Karpas-422 (cell line): ENCODE measurements around the gene CDKN1B. TPM values are rescaled to one million over a fixed set of nuclear protein-coding genes. Genes with fewer than 3 reads are reported as not detected.

Source experiments
- DNase-seq: peaks from one replicate; pipeline ENCODE4 v3.0.0-alpha.2; 2015
- H2AFZ ChIP-seq: fragments of 200-600 bp; sonication (generic); 2 replicates; pipeline ENCODE4 v1.6.1; 2014; ENCODE audit warnings: antibody characterized with exemption, low read length, mixed read lengths
- H3K27ac ChIP-seq: fragments of 200-600 bp; sonication (generic); 2 replicates; pipeline ENCODE4 v1.5.1; 2014; ENCODE audit warnings: mild to moderate bottlenecking, low read length, moderate library complexity
- H3K27me3 ChIP-seq: fragments of 200-600 bp; sonication (generic); 2 replicates; pipeline ENCODE4 v1.6.1; 2014; ENCODE audit warnings: low read length, mixed read lengths
- H3K36me3 ChIP-seq: fragments of 200-600 bp; sonication (generic); 2 replicates; pipeline ENCODE4 v1.6.1; 2014; ENCODE audit warnings: low read length, mixed read lengths; ENCODE audit not compliant: insufficient read depth
- H3K4me1 ChIP-seq: fragments of 200-600 bp; sonication (generic); 2 replicates; pipeline ENCODE4 v1.6.1; 2014; ENCODE audit warnings: mild to moderate bottlenecking, low read length, mixed read lengths
- H3K4me2 ChIP-seq: fragments of 200-600 bp; sonication (generic); 2 replicates; pipeline ENCODE4 v1.6.1; 2014; ENCODE audit warnings: low read length, low read depth, mild to moderate bottlenecking; ENCODE audit not compliant: poor library complexity, severe bottlenecking
- H3K4me3 ChIP-seq: fragments of 200-600 bp; sonication (generic); 2 replicates; pipeline ENCODE4 v1.5.1; 2014; ENCODE audit warnings: mild to moderate bottlenecking, antibody characterized with exemption, low read length, mixed read lengths
- H3K79me2 ChIP-seq: fragments of 200-600 bp; sonication (generic); 2 replicates; pipeline ENCODE4 v1.6.1; 2014; ENCODE audit warnings: mild to moderate bottlenecking, low read length, mixed read lengths
- H3K9ac ChIP-seq: fragments of 200-600 bp; sonication (generic); 2 replicates; pipeline ENCODE4 v1.6.0; 2014; ENCODE audit warnings: low read length
- H3K9me2 ChIP-seq: fragments of 200-600 bp; sonication (generic), shearing (Covaris generic); replicated peaks from 2 replicates; pipeline ENCODE4 v1.6.0; 2014; ENCODE audit warnings: mild to moderate bottlenecking, low read length, moderate library complexity; ENCODE audit not compliant: insufficient read depth
- H3K9me3 ChIP-seq: fragments of 300-700, 200-600 bp; sonication (generic); 2 replicates; pipeline ENCODE4 v1.6.1; 2014; ENCODE audit warnings: low read length, mixed read lengths
- H4K20me1 ChIP-seq: fragments of 200-600 bp; sonication (generic); 2 replicates; pipeline ENCODE4 v1.6.1; 2014; ENCODE audit warnings: mild to moderate bottlenecking, antibody characterized with exemption, low read length, low read depth; ENCODE audit not compliant: insufficient read depth
- total RNA-seq: library from RNA; depleted of rRNA; stranded (reverse); fragments of >200 nt; shearing (Covaris generic); gene quantifications from 2 replicates; pipeline ENCODE4 v1.2.3, GENCODE V29; 2014; ENCODE audit warnings: low replicate concordance

Gene CDKN1B
- total RNA-seq, 1 experiment from 2014 or later, result 32.8 TPM

- DNase-seq, result peak; percentile 75
- H3K9me2 ChIP-seq, result no peaks in the 10 kb centered on the region
- peak overlapping the region; percentile 90 for H3K9ac ChIP-seq
- H4K20me1 ChIP-seq, result 0 out of 2 replicates have a peak, but pooled peaks cover under 1% of the 10 kb centered on the region
- peaks cover 56% of the 10 kb centered on the region for H3K4me1 ChIP-seq
- H3K79me2 ChIP-seq, result peaks cover 46% of the 10 kb centered on the region
- H3K27me3 ChIP-seq, result no peaks in the 10 kb centered on the region
- no peaks in the 10 kb centered on the region for H3K9me3 ChIP-seq
- H3K4me2 ChIP-seq, result peak overlapping the region; percentile 89
- peaks cover 11% of the 10 kb centered on the region; the same call in 1 of the 2 replicates for H3K36me3 ChIP-seq
- peak overlapping the region; percentile 94 for H3K27ac ChIP-seq
- H2AFZ ChIP-seq, result peak overlapping the region; percentile 59; the same call in 1 of the 2 replicates
- peak overlapping the region; percentile 80 for H3K4me3 ChIP-seq
Measured at GRCh38 chr12:12723681-12724420, 6.7 kb downstream of the CDKN1B start.

- H3K4me3 ChIP-seq, result peak overlapping the region; percentile 80
- peak overlapping the region; percentile 94 for H3K27ac ChIP-seq
- peaks cover 9% of the 10 kb centered on the region; the same call in 1 of the 2 replicates for H3K36me3 ChIP-seq
- no peaks in the 10 kb centered on the region for H3K9me3 ChIP-seq
- no peaks in the 10 kb centered on the region for H3K27me3 ChIP-seq
- peak; percentile 72 for DNase-seq
- H3K79me2 ChIP-seq, result peaks cover 44% of the 10 kb centered on the region
- peaks cover 49% of the 10 kb centered on the region for H3K4me1 ChIP-seq
- no peaks in the 10 kb centered on the region for H4K20me1 ChIP-seq
- H3K9me2 ChIP-seq, result no peaks in the 10 kb centered on the region
- H3K9ac ChIP-seq, result peak overlapping the region; percentile 90
- H3K4me2 ChIP-seq, result peak overlapping the region; percentile 89
- H2AFZ ChIP-seq, result no peak overlapping the region; the same call in 1 of the 2 replicates
Measured at GRCh38 chr12:12724421-12725085, 7.4 kb downstream of the CDKN1B start.

GRCh38 chr12:12725086-12725955 lies 8.2 kb downstream of the CDKN1B start:
- Histone ChIP-seq H3K9ac (peak overlapping the region; percentile 90), H3K9me3 (no peaks in the 10 kb centered on the region), H3K79me2 (peaks cover 36% of the 10 kb centered on the region), H3K4me3 (peak overlapping the region; percentile 80), H3K27ac (peak overlapping the region; percentile 94), H3K4me1 (peaks cover 41% of the 10 kb centered on the region), H3K27me3 (no peaks in the 10 kb centered on the region), H3K36me3 (peaks cover 5% of the 10 kb centered on the region; the same call in 1 of the 2 replicates), H3K4me2 (peak overlapping the region; percentile 89), H4K20me1 (no peaks in the 10 kb centered on the region), H3K9me2 (no peaks in the 10 kb centered on the region), H2AFZ (peak overlapping the region; percentile 56; the same call in 1 of the 2 replicates)
- peak; percentile 98 for DNase-seq

- peak overlapping the region; percentile 80 for H3K4me3 ChIP-seq
- no peak for DNase-seq
- peaks cover 34% of the 10 kb centered on the region for H3K4me1 ChIP-seq
- H3K27me3 ChIP-seq, result no peaks in the 10 kb centered on the region
- H3K4me2 ChIP-seq, result peak overlapping the region; percentile 89
- H4K20me1 ChIP-seq, result no peaks in the 10 kb centered on the region
- no peaks in the 10 kb centered on the region for H3K9me2 ChIP-seq
- H3K36me3 ChIP-seq, result no peaks in the 10 kb centered on the region
- H2AFZ ChIP-seq, result peak overlapping the region; percentile 56
- H3K9me3 ChIP-seq, result no peaks in the 10 kb centered on the region
- peak overlapping the region; percentile 94 for H3K27ac ChIP-seq
- peaks cover 29% of the 10 kb centered on the region for H3K79me2 ChIP-seq
- peak overlapping the region; percentile 90 for H3K9ac ChIP-seq
Measured at GRCh38 chr12:12725956-12726554, 8.9 kb downstream of the CDKN1B start.

- H3K79me2 ChIP-seq, result peaks cover 29% of the 10 kb centered on the region
- no peak overlapping the region for H2AFZ ChIP-seq
- no peaks in the 10 kb centered on the region for H3K9me3 ChIP-seq
Measured at GRCh38 chr12:12726555-12727093, 9.5 kb downstream of the CDKN1B start.

GRCh38 chr12:12731178-12731577 lies 14.0 kb downstream of the CDKN1B start:
- no peaks in the 10 kb centered on the region for H3K9me3 ChIP-seq
- H3K4me2 ChIP-seq, result no peak overlapping the region
- no peak overlapping the region for H3K27ac ChIP-seq
- no peaks in the 10 kb centered on the region for H3K27me3 ChIP-seq
- H3K9me2 ChIP-seq, result no peaks in the 10 kb centered on the region
- H2AFZ ChIP-seq, result no peak overlapping the region
- no peak overlapping the region for H3K9ac ChIP-seq
- H3K36me3 ChIP-seq, result no peaks in the 10 kb centered on the region
- no peak overlapping the region for H3K4me3 ChIP-seq
- no peak for DNase-seq
- H3K4me1 ChIP-seq, result peaks cover 7% of the 10 kb centered on the region
- H3K79me2 ChIP-seq, result peaks cover 22% of the 10 kb centered on the region
- no peaks in the 10 kb centered on the region for H4K20me1 ChIP-seq

More at GRCh38 chr12:12726555-12727093, 9.5 kb downstream of the CDKN1B start:
- peak overlapping the region; percentile 90 for H3K9ac ChIP-seq
- peak overlapping the region; percentile 89 for H3K4me2 ChIP-seq
- H3K4me1 ChIP-seq, result peaks cover 28% of the 10 kb centered on the region
- no peaks in the 10 kb centered on the region for H4K20me1 ChIP-seq
- H3K9me2 ChIP-seq, result no peaks in the 10 kb centered on the region
- peak overlapping the region; percentile 80 for H3K4me3 ChIP-seq
- no peaks in the 10 kb centered on the region for H3K27me3 ChIP-seq
- H3K36me3 ChIP-seq, result no peaks in the 10 kb centered on the region
- peak; percentile 71 for DNase-seq
- peak overlapping the region; percentile 94 for H3K27ac ChIP-seq

GRCh38 chr12:12731785-12732184 lies 14.6 kb downstream of the CDKN1B start:
- Histone ChIP-seq H3K9me3 (no peaks in the 10 kb centered on the region), H3K27me3 (no peaks in the 10 kb centered on the region), H3K36me3 (no peaks in the 10 kb centered on the region), H3K27ac (no peak overlapping the region), H3K9ac (no peak overlapping the region), H3K9me2 (no peaks in the 10 kb centered on the region), H3K4me1 (peaks cover 4% of the 10 kb centered on the region), H3K79me2 (peaks cover 16% of the 10 kb centered on the region), H4K20me1 (no peaks in the 10 kb centered on the region), H3K4me3 (no peak overlapping the region), H3K4me2 (no peak overlapping the region), H2AFZ (no peak overlapping the region)
- no peak for DNase-seq
